ENCODE data around the gene RPRD1B.
"Not testable (repeated sequence)": the region's sequence is repeated elsewhere in the genome, so short reads cannot be mapped to it uniquely, and the experiment has no call there.

RPRD1B gene

GRCh38 chr20:38076548-38076947 lies 43.0 kb downstream of the RPRD1B start:
- DNase-seq: no peak

- no peak for DNase-seq
Measured at GRCh38 chr20:38078084-38078483, 44.5 kb downstream of the RPRD1B start.

GRCh38 chr20:38079353-38079752 lies 45.8 kb downstream of the RPRD1B start:
- DNase-seq: no peak

- DNase-seq: no peak
Measured at GRCh38 chr20:38081575-38081974, 48.0 kb downstream of the RPRD1B start.

GRCh38 chr20:38082894-38083293 lies 49.3 kb downstream of the RPRD1B start:
- no peak for DNase-seq

GRCh38 chr20:38083338-38084048 lies 49.9 kb downstream of the RPRD1B start:
- DNase-seq: no peak

- no peak for DNase-seq
Measured at GRCh38 chr20:38084425-38084951, 50.9 kb downstream of the RPRD1B start.

- no peak for DNase-seq
Measured at GRCh38 chr20:38085026-38085425, 51.5 kb downstream of the RPRD1B start.

GRCh38 chr20:38089500-38089899 lies 56.0 kb downstream of the RPRD1B start:
- DNase-seq: no peak

- no peak for DNase-seq
Measured at GRCh38 chr20:38090061-38090460, 56.5 kb downstream of the RPRD1B start.

GRCh38 chr20:38091441-38092216 lies 58.1 kb downstream of the RPRD1B start:
- no peak for DNase-seq

- DNase-seq: no peak
Measured at GRCh38 chr20:38092260-38092857, 58.8 kb downstream of the RPRD1B start.

- no peak for DNase-seq
Measured at GRCh38 chr20:38092915-38093314, 59.4 kb downstream of the RPRD1B start.

GRCh38 chr20:38093641-38094077 lies 60.1 kb downstream of the RPRD1B start:
- no peak for DNase-seq

- DNase-seq: no peak
Measured at GRCh38 chr20:38094373-38094891, 60.9 kb downstream of the RPRD1B start.

- DNase-seq: no peak
Measured at GRCh38 chr20:38095017-38095686, 61.6 kb downstream of the RPRD1B start.

- no peak for DNase-seq
Measured at GRCh38 chr20:38098952-38099351, 65.4 kb downstream of the RPRD1B start.

GRCh38 chr20:38102206-38102605 lies 68.7 kb downstream of the RPRD1B start:
- DNase-seq: not testable (repeated sequence)

GRCh38 chr20:38104285-38104684 lies 70.7 kb downstream of the RPRD1B start:
- DNase-seq: no peak

GRCh38 chr20:38106461-38106860 lies 72.9 kb downstream of the RPRD1B start:
- DNase-seq: no peak

GRCh38 chr20:38107386-38107785 lies 73.8 kb downstream of the RPRD1B start:
- DNase-seq: not testable (repeated sequence)

GRCh38 chr20:38107916-38108315 lies 74.4 kb downstream of the RPRD1B start:
- not testable (repeated sequence) for DNase-seq

Measured in DMS79 (cell line).